ENCODE data around the gene ZFR. TPM values are rescaled to one million over a fixed set of nuclear protein-coding genes. Genes with fewer than 3 reads are reported as not detected.
A peak's percentile ranks its signal among the peaks of the same experiment; 100 is the strongest.

Gene ZFR
- total RNA-seq, 1 donor, result 86.1 TPM

DNA sequence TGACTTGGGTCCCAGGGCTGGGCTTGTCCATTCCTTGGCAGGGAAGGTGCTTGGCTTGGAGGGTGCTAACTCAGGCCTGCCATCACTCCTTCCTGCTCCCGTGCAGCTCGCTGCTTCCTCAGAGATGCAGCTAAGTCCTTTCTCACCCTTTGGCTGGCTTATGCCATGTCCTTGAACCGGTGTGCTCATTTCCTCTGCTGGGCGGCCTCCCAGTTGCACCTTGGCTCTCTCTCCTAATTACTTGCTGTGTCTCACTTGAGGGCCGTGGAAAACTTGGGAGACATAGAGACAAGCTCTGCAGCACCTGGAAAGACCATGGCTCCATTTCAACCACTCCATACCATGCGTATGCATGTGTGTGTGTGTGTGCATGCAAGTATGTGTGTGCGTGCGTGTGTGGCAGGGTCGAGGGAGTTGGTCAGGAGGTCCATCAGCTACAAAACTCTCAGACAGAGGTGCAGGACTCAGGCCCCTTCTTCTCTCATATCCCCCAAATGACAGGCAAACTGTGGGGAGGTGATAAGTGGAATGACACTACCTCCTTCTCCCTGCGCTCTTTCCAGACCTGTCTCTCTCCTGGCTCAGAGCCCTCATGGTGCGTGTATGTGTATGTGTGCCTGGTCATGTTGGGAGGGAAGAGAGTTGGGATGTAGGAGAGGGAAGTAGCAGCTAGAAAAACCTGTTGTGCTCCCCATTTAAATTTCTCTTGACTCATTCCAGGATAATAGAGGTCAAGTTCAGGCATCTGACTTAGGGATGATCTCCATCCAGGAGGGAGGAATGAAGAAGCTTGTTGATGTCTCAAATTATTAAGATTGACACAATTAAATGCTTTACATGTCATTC lies 114.2 kb downstream of the ZFR start:
- H4K20me1 ChIP-seq (ENCODE audit: insufficient read depth, low read length), result no peaks in the 10 kb centered on the region
- H3K27me3 ChIP-seq (ENCODE audit: insufficient read depth, low read length), result no peaks in the 10 kb centered on the region
- H3K9me3 ChIP-seq (ENCODE audit: low read depth, low read length), result no peaks in the 10 kb centered on the region
- H2AFZ ChIP-seq (ENCODE audit: low read length), result no peak overlapping the region
- no peak overlapping the region for H3K27ac ChIP-seq (ENCODE audit: low read depth, low read length)
- no peak overlapping the region for H3K4me2 ChIP-seq (ENCODE audit: insufficient read depth, low read length)
- H3K36me3 ChIP-seq (ENCODE audit: insufficient read depth, low read length), result no peaks in the 10 kb centered on the region
- no peak overlapping the region for H3K4me3 ChIP-seq (ENCODE audit: insufficient read depth, low read length)
- TF ChIP-seq, protein P1, sequence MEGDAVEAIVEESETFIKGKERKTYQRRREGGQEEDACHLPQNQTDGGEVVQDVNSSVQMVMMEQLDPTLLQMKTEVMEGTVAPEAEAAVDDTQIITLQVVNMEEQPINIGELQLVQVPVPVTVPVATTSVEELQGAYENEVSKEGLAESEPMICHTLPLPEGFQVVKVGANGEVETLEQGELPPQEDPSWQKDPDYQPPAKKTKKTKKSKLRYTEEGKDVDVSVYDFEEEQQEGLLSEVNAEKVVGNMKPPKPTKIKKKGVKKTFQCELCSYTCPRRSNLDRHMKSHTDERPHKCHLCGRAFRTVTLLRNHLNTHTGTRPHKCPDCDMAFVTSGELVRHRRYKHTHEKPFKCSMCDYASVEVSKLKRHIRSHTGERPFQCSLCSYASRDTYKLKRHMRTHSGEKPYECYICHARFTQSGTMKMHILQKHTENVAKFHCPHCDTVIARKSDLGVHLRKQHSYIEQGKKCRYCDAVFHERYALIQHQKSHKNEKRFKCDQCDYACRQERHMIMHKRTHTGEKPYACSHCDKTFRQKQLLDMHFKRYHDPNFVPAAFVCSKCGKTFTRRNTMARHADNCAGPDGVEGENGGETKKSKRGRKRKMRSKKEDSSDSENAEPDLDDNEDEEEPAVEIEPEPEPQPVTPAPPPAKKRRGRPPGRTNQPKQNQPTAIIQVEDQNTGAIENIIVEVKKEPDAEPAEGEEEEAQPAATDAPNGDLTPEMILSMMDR (IDR thresholded peaks at IDR 0.05; ENCODE audit: extremely low read depth, low read depth, low read length), result no peak
- H3K79me2 ChIP-seq (ENCODE audit: insufficient read depth, low read length), result no peaks in the 10 kb centered on the region
- no peak for DNase-seq (ENCODE audit: insufficient read length, low spot score, missing footprints)
- no peaks in the 10 kb centered on the region for H3K4me1 ChIP-seq (ENCODE audit: insufficient read depth, low read length)

DNA sequence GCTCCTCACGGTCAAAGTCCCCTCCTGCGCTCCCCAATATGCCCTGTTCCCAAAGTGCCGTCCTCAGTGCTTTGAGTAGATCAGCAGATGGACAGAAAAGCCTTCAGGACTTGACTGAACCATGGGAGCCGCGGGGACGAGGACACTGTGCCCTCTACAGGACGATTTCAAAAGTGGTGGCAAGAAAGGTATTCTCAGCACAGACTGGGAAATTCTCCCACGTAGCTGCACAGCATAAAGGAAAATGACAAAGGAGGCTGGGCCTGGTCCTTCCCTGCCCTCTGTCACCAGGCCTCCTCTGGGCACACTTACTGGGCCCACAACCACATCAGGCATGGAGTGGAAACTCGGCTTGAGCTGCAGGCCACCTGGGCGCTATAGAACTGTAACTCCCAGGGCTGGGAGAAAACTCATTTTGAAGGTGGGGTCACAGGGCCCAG lies 115.1 kb downstream of the ZFR start:
- no peaks in the 10 kb centered on the region for H3K36me3 ChIP-seq (ENCODE audit: insufficient read depth, low read length)
- H3K79me2 ChIP-seq (ENCODE audit: insufficient read depth, low read length), result no peaks in the 10 kb centered on the region
- H2AFZ ChIP-seq (ENCODE audit: low read length), result peak overlapping the region; percentile 48
- no peak overlapping the region for H3K4me3 ChIP-seq (ENCODE audit: insufficient read depth, low read length)
- peak; percentile 92 for DNase-seq (ENCODE audit: insufficient read length, low spot score, missing footprints)
- H3K9me3 ChIP-seq (ENCODE audit: low read depth, low read length), result no peaks in the 10 kb centered on the region
- no peak overlapping the region for H3K4me2 ChIP-seq (ENCODE audit: insufficient read depth, low read length)
- H3K27ac ChIP-seq (ENCODE audit: low read depth, low read length), result no peak overlapping the region
- H4K20me1 ChIP-seq (ENCODE audit: insufficient read depth, low read length), result no peaks in the 10 kb centered on the region
- TF ChIP-seq, protein P1 (IDR thresholded peaks at IDR 0.05; ENCODE audit: extremely low read depth, low read depth, low read length), result peak; percentile 80
- H3K27me3 ChIP-seq (ENCODE audit: insufficient read depth, low read length), result no peaks in the 10 kb centered on the region
- peaks cover 2% of the 10 kb centered on the region for H3K4me1 ChIP-seq (ENCODE audit: insufficient read depth, low read length)

DNA sequence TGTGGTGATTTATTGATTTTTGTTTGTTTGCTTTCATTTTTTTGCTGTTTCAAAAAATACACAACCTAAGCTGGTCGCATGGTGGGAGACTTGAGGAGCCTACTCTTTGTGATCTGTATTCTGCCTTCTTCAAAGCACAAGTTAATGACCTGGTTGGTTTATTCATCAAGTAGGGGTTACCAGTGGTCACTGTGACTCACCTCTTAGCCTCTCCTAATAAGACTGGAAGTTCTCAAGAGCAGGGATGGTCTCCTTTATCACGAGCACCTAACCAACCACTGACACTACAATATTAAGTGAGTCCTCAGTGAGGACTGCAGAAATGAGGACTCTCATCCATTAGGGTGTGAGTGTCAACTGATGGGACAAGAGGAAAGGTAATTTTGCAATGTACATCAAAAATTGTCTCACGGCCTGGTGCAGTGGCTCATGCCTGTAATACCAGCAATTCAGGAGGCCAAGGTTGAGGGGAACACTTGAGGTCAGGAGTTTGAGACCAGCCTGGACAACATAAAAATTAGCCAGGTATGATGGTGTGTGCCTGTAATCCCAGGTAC lies 118.2 kb downstream of the ZFR start:
- Histone ChIP-seq H3K36me3 (ENCODE audit: insufficient read depth, low read length) (no peaks in the 10 kb centered on the region), H3K27me3 (ENCODE audit: insufficient read depth, low read length) (no peaks in the 10 kb centered on the region), H4K20me1 (ENCODE audit: insufficient read depth, low read length) (no peaks in the 10 kb centered on the region), H3K4me3 (ENCODE audit: insufficient read depth, low read length) (no peak overlapping the region), H3K9me3 (ENCODE audit: low read depth, low read length) (no peaks in the 10 kb centered on the region), H3K4me2 (ENCODE audit: insufficient read depth, low read length) (no peak overlapping the region), H3K27ac (ENCODE audit: low read depth, low read length) (no peak overlapping the region), H3K79me2 (ENCODE audit: insufficient read depth, low read length) (no peaks in the 10 kb centered on the region), H3K4me1 (ENCODE audit: insufficient read depth, low read length) (peaks cover 2% of the 10 kb centered on the region), H2AFZ (ENCODE audit: low read length) (no peak overlapping the region)
- peak; percentile 71 for DNase-seq (ENCODE audit: insufficient read length, low spot score, missing footprints)
- TF ChIP-seq, protein P1 (IDR thresholded peaks at IDR 0.05; ENCODE audit: extremely low read depth, low read depth, low read length), result no peak

DNA sequence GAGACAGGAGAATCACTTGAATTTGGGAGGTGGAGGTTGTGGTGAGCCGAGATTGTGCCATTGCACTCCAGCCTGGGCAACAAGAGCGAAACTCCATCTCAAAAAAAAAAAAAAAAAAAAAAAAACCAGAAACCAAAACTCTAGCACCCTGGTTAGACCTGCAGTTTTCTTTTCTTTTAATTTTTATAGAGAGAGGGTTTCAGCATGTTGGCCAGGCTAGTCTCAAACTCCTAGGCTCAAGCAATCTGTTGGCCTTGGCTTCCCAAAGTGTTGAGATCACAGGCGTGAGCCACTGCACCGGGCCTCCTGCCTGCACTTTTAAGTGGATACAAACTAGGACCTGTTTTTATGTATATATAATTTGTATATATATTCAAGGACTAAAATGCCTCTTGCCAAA lies 118.9 kb downstream of the ZFR start:
- no peaks in the 10 kb centered on the region for H3K36me3 ChIP-seq (ENCODE audit: insufficient read depth, low read length)
- peaks cover 2% of the 10 kb centered on the region for H3K4me1 ChIP-seq (ENCODE audit: insufficient read depth, low read length)
- H3K79me2 ChIP-seq (ENCODE audit: insufficient read depth, low read length), result no peaks in the 10 kb centered on the region
- DNase-seq (ENCODE audit: insufficient read length, low spot score, missing footprints), result peak; percentile 3
- H3K4me2 ChIP-seq (ENCODE audit: insufficient read depth, low read length), result no peak overlapping the region
- H3K4me3 ChIP-seq (ENCODE audit: insufficient read depth, low read length), result no peak overlapping the region
- H3K27me3 ChIP-seq (ENCODE audit: insufficient read depth, low read length), result no peaks in the 10 kb centered on the region
- H3K27ac ChIP-seq (ENCODE audit: low read depth, low read length), result no peak overlapping the region
- H3K9me3 ChIP-seq (ENCODE audit: low read depth, low read length), result no peaks in the 10 kb centered on the region
- no peak overlapping the region for H2AFZ ChIP-seq (ENCODE audit: low read length)
- TF ChIP-seq, protein P1 (IDR thresholded peaks at IDR 0.05; ENCODE audit: extremely low read depth, low read depth, low read length), result no peak
- H4K20me1 ChIP-seq (ENCODE audit: insufficient read depth, low read length), result no peaks in the 10 kb centered on the region
